ENCODE results near the gene GALNT16. TPM values are rescaled to one million over a fixed set of nuclear protein-coding genes. Genes with fewer than 3 reads are reported as not detected.
A peak's percentile ranks its signal among the peaks of the same experiment; 100 is the strongest.

GALNT16 gene
- total RNA-seq, 1 donor from 2014 or later: 6.2 TPM

DNA sequence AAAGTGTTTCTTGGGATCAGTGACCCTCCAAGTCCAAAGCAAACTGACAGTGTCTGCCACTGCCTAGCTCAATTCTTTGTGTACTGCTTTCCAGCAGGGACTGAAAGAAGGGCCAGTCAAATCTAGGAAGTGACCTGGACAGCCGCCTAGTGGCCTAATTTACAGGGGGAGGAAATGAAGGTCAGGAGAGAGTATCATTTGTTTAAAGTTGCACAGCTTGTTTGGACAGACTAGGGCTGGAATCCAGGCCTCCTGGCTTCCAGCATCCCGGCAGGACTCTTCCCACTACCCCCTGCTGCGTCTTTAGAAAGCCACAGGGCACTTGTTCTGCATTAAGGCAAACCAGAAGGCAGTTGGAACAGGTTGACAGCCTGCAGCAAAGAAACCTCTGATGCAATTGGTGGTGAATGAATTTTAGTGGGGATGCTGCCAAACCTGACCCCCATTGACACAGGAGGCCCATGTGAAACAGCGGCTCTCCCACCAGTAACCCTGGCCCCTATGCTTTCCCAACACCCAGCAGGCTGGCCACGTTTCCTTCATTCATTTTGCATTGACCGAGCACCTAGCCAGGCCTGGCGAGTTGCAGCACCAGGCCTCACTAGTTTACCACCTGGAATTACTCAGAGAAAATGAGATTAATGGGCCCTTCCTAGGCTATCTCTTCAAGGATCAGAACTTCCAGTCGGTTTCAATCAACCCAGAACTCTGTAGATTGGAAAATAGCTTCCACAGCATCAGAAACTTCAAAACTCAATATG is 28.2 kb downstream of the GALNT16 start:
- no peak for FAIRE-seq
- H3K27me3 Mint-ChIP-seq (ENCODE audit: low read depth, unreplicated experiment): peaks cover 24% of the 10 kb centered on the region
- H3K4me1 ChIP-seq (ENCODE audit: insufficient read depth, low read length): peaks cover 6% of the 10 kb centered on the region
- peak; percentile 67 for DNase-seq (ENCODE audit: low read depth)
- H3K9ac ChIP-seq (ENCODE audit: low read length): no peak overlapping the region
- TF ChIP-seq EZH2 (IDR thresholded peaks at IDR 0.05; ENCODE audit: insufficient read depth, low read length): no peak
- TF ChIP-seq, protein P1, sequence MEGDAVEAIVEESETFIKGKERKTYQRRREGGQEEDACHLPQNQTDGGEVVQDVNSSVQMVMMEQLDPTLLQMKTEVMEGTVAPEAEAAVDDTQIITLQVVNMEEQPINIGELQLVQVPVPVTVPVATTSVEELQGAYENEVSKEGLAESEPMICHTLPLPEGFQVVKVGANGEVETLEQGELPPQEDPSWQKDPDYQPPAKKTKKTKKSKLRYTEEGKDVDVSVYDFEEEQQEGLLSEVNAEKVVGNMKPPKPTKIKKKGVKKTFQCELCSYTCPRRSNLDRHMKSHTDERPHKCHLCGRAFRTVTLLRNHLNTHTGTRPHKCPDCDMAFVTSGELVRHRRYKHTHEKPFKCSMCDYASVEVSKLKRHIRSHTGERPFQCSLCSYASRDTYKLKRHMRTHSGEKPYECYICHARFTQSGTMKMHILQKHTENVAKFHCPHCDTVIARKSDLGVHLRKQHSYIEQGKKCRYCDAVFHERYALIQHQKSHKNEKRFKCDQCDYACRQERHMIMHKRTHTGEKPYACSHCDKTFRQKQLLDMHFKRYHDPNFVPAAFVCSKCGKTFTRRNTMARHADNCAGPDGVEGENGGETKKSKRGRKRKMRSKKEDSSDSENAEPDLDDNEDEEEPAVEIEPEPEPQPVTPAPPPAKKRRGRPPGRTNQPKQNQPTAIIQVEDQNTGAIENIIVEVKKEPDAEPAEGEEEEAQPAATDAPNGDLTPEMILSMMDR (IDR thresholded peaks at IDR 0.05; ENCODE audit: insufficient read depth, low read depth, low read length): peak; percentile 27
- no peaks in the 10 kb centered on the region for H3K9me3 Mint-ChIP-seq (ENCODE audit: unreplicated experiment)
- no peak overlapping the region for H3K27ac Mint-ChIP-seq (ENCODE audit: unreplicated experiment)
- H3K27me3 ChIP-seq (ENCODE audit: insufficient read depth, low read length): peaks cover 2% of the 10 kb centered on the region
- H3K4me2 ChIP-seq (ENCODE audit: low read length): no peak overlapping the region
- H3K4me1 Mint-ChIP-seq (ENCODE audit: low read depth, unreplicated experiment): peaks cover 6% of the 10 kb centered on the region
- no peak overlapping the region for H2AFZ ChIP-seq (ENCODE audit: low read depth, low read length)
- no peak overlapping the region for H3K4me3 Mint-ChIP-seq (ENCODE audit: unreplicated experiment)
- H3K36me3 ChIP-seq (ENCODE audit: insufficient read depth, low read length): no peaks in the 10 kb centered on the region
- H3K4me3 ChIP-seq (ENCODE audit: insufficient read depth, low read depth, low read length): no peak overlapping the region
- no peaks in the 10 kb centered on the region for H3K9me3 ChIP-seq (ENCODE audit: insufficient read depth, low read depth, low read length)
- no peaks in the 10 kb centered on the region for H3K36me3 Mint-ChIP-seq (ENCODE audit: low read depth, unreplicated experiment)
- H4K20me1 ChIP-seq (ENCODE audit: insufficient read depth, low read length): no peaks in the 10 kb centered on the region
- H3K79me2 ChIP-seq (ENCODE audit: insufficient read depth, low read length): no peaks in the 10 kb centered on the region
- no peak overlapping the region for H3K27ac ChIP-seq (ENCODE audit: low read depth, low read length)

DNA sequence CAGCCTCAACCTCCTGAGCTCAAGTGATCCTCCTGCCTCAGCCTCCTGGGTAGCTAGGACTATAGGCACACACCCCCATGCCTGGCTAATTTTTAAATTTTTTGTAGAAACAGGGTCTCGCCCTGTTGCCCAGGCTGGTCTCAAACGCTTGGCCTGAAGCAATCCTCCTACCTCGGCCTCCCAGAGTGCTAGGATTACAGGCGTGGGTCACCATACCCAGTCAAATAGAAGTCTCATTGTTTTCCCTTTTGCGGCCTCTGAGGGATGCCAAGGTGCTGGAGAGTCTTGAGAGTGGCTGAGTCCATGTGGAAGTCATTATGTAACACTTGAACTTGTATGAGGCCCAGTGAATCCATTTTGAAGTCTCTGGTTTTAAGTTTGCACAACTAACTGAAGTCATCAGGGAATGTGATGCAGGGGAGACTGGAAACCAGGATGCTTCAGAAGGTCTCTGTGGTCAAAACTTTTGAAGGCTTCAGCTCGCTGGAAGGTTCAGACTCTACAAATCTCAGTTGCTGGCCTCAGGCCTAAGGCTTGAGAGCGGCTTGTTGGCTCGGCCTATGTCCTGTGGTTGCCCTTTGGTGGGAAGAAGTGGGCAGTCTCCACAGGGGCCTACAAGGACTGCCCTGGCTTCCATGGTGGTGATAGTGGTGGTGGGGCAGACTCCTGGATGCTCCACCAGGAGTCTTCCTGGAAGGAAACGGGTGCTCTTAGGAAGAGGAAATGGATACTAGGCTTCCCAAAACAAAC is 29.2 kb downstream of the GALNT16 start:
- TF ChIP-seq, protein P1 (IDR thresholded peaks at IDR 0.05; ENCODE audit: insufficient read depth, low read depth, low read length): no peak
- no peak for TF ChIP-seq EZH2 (IDR thresholded peaks at IDR 0.05; ENCODE audit: insufficient read depth, low read length)
- no peaks in the 10 kb centered on the region for H3K36me3 ChIP-seq (ENCODE audit: insufficient read depth, low read length)
- Mint-ChIP-seq H3K27me3 (ENCODE audit: low read depth, unreplicated experiment) (peaks cover 24% of the 10 kb centered on the region), H3K4me3 (ENCODE audit: unreplicated experiment) (no peak overlapping the region), H3K27ac (ENCODE audit: unreplicated experiment) (no peak overlapping the region), H3K4me1 (ENCODE audit: low read depth, unreplicated experiment) (peaks cover 6% of the 10 kb centered on the region), H3K9me3 (ENCODE audit: unreplicated experiment) (no peaks in the 10 kb centered on the region), H3K36me3 (ENCODE audit: low read depth, unreplicated experiment) (no peaks in the 10 kb centered on the region)
- peaks cover 2% of the 10 kb centered on the region for H3K27me3 ChIP-seq (ENCODE audit: insufficient read depth, low read length)
- no peak overlapping the region for H3K9ac ChIP-seq (ENCODE audit: low read length)
- no peak overlapping the region for H3K27ac ChIP-seq (ENCODE audit: low read depth, low read length)
- FAIRE-seq (no peak), DNase-seq (ENCODE audit: low read depth) (no peak)
- H3K4me3 ChIP-seq (ENCODE audit: insufficient read depth, low read depth, low read length): no peak overlapping the region
- no peaks in the 10 kb centered on the region for H4K20me1 ChIP-seq (ENCODE audit: insufficient read depth, low read length)
- no peaks in the 10 kb centered on the region for H3K9me3 ChIP-seq (ENCODE audit: insufficient read depth, low read depth, low read length)
- H3K4me2 ChIP-seq (ENCODE audit: low read length): no peak overlapping the region
- peaks cover 6% of the 10 kb centered on the region for H3K4me1 ChIP-seq (ENCODE audit: insufficient read depth, low read length)
- H2AFZ ChIP-seq (ENCODE audit: low read depth, low read length): no peak overlapping the region
- H3K79me2 ChIP-seq (ENCODE audit: insufficient read depth, low read length): no peaks in the 10 kb centered on the region

All from astrocyte (in vitro differentiated cells and primary cell).